Ovary (tissue), 9 donors: ENCODE data around the gene BICD2. TPM values are rescaled to one million over a fixed set of nuclear protein-coding genes. Genes with fewer than 3 reads are reported as not detected.
"Not testable (repeated sequence)": the region's sequence is repeated elsewhere in the genome, so short reads cannot be mapped to it uniquely, and the experiment has no call there.

ENCODE experiments used
- DNase-seq, 5 donors: peaks; one replicate each; pipeline ENCODE4 v3.0.0-alpha.2; 2019 to 2020
- H3K27ac ChIP-seq, 2 donors: fragments of 200-600 bp; one replicate each; pipeline versions ENCODE4 v1.5.1 to v1.8.0; 2019 to 2022
- H3K27me3 ChIP-seq: fragments of 200-600 bp; one replicate; pipeline ENCODE4 v1.8.0; 2022
- H3K36me3 ChIP-seq: fragments of 200-600 bp; sonication (generic); one replicate; pipeline ENCODE4 v1.5.1; 2019
- H3K4me1 ChIP-seq: one replicate; pipeline ENCODE4 v1.8.1; 2013; ENCODE audit warnings: mild to moderate bottlenecking, moderate library complexity; ENCODE audit not compliant: insufficient read depth
- H3K4me3 ChIP-seq: fragments of 200-600 bp; sonication (generic); one replicate; pipeline ENCODE4 v1.5.1; 2017
- H3K9me3 ChIP-seq, 2 donors: fragments of 200-600 bp in 1 of 2; sonication (generic) in 1 of 2; one replicate each; pipeline versions ENCODE4 v1.5.1 to v1.8.1; 2013 to 2019; ENCODE audit warnings: mild to moderate bottlenecking in 1 of 2, moderate library complexity in 1 of 2
- EP300 ChIP-seq: sonication (generic); formaldehyde crosslinking; IDR thresholded peaks from one replicate; pipeline ENCODE4 v1.6.1; 2017; ENCODE audit warnings: antibody characterized with exemption
- POLR2A ChIP-seq: fragments of 450-650 bp; IDR thresholded peaks from one replicate; pipeline ENCODE4 v1.6.1; 2017; ENCODE audit warnings: antibody characterized with exemption, mild to moderate bottlenecking, moderate library complexity
- WGBS, 3 donors: extraction: QIAGEN DNeasy Blood & Tissue Kit in 1 of 3; methylation state at CpG; one replicate each; pipeline versions ENCODE4 v1.1.5 to v1.1.7; 2013 to 2017; 5-methylcytosine and 5-hydroxymethylcytosine counted together
- intact Hi-C, 4 donors: fragments of 100-400 bp; cut with DNase I; formaldehyde crosslinking; loops; one replicate each; pipeline versions ENCODE4 v1.11.0 to v1.15.1; 2022 to 2023
- polyA plus RNA-seq, 2 donors: library from polyadenylated mRNA; stranded (reverse); fragments of 200-250 nt in 1 of 2; fragments of 350-450 nt in 1 of 2; fragmentation: Illumina TruSeq in 1 of 2; extraction: RNeasy Lipid Tissue Mini Kit (QIAGEN cat#74804) in 1 of 2; gene quantifications; one replicate each; pipeline ENCODE4 v1.2.3, GENCODE V29; 2013 to 2014
- total RNA-seq, 7 donors: library from RNA; depleted of rRNA in 2 of 7; stranded (reverse); fragments of >200 nt in 2 of 7; fragmentation: NEBNext Ultra II Directional in 3 of 7; extraction: Animal tissue kit (Norgen Biotek cat#: 25700) in 3 of 7; gene quantifications; one replicate each; pipeline versions ENCODE4 v1.1.0 to v1.2.4, GENCODE V29; 2016 to 2023
- TF ChIP-seq, protein P1 (sequence below), 3 donors: fragments of 450-650 bp in 2 of 3; fragments of 200-600 bp in 1 of 3; IDR thresholded peaks; one replicate each; pipeline versions ENCODE4 v1.5.1 to v1.8.0; 2016 to 2022; ENCODE audit warnings: antibody characterized with exemption in 3 of 3, mild to moderate bottlenecking in 1 of 3
- donor health status: DM: no; HTN: no; CAD: no; lungs with moderate emphysema.
- donor health status: DM: no; HTN: no; CAD: no.
- donor health status: Bipolar disorder and iron deficiency.
- donor health status: DM: yes; HTN: yes; CAD: no.
- donor health status: DM: no; HTN: no; CAD: no.
- donor health status: DM: yes; HTN: yes; CAD: no.

Gene BICD2
- total and polyA plus RNA-seq, 9 donors = 13.9 to 28.7 (median 20.6) TPM

DNA sequence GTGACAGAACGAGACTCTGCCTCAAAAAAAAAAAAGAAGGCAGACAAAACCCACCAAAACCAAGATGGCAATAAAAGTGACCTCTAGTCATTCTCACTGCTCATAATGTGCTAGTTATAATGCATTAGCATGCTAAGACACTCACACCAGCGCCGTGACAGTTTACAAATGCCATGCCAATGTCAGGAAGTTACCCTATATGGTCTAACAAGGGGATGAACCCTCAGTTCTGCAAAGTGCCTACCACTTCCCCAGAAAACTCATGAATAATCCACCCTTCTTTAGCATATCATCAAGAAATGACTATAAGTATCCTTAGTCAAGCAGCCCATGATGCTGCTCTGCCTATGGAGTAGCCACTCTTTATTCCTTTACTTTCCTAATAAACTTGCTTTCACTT is 4.7 kb upstream of the BICD2 start:
- Histone ChIP-seq H3K36me3 (no peaks in the 10 kb centered on the region), H3K4me1 (peaks cover 6% of the 10 kb centered on the region), H3K27me3 (no peaks in the 10 kb centered on the region), H3K27ac (no peak overlapping the region), H3K9me3 (no peaks in the 10 kb centered on the region), H3K4me3 (no peak overlapping the region)
- no peak for TF ChIP-seq POLR2A
- TF ChIP-seq, protein P1, sequence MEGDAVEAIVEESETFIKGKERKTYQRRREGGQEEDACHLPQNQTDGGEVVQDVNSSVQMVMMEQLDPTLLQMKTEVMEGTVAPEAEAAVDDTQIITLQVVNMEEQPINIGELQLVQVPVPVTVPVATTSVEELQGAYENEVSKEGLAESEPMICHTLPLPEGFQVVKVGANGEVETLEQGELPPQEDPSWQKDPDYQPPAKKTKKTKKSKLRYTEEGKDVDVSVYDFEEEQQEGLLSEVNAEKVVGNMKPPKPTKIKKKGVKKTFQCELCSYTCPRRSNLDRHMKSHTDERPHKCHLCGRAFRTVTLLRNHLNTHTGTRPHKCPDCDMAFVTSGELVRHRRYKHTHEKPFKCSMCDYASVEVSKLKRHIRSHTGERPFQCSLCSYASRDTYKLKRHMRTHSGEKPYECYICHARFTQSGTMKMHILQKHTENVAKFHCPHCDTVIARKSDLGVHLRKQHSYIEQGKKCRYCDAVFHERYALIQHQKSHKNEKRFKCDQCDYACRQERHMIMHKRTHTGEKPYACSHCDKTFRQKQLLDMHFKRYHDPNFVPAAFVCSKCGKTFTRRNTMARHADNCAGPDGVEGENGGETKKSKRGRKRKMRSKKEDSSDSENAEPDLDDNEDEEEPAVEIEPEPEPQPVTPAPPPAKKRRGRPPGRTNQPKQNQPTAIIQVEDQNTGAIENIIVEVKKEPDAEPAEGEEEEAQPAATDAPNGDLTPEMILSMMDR (IDR thresholded peaks at IDR 0.05) = no peak
- no peak for TF ChIP-seq EP300
- intact Hi-C loops = loop anchor here in 1 of 4 donors (10.0 kb wide), 1 partner anchor 94 kb away; the partner anchor contains the start of gene IPPK
- WGBS, 3 donors = 88 to 93% (median 92%) methylated on average over 3 of the region's 3 CpGs
- DNase-seq = no peak

DNA sequence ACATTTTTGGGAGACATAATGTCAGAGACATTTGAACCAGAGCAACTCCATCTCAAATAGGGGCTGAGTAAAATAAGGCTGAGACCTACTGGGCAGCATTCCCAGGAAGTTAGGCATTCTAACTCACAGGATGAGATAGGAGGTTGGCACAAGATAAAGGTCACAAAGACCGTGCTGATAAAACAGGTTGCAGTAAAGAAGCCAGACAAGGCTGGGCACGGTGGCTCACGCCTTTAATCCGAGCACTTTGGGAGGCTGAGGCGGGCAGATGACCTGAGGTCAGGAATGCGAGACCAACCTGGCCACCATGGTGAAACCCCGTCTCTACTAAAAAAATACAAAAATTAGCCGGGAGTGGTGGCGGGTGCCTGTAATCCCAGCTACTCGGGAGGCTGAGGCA is 4.2 kb upstream of the BICD2 start:
- H3K36me3 ChIP-seq, H3K27ac ChIP-seq, H3K4me3 ChIP-seq, H3K9me3 ChIP-seq, DNase-seq, H3K4me1 ChIP-seq, H3K27me3 ChIP-seq: not testable (repeated sequence)
- 77 to 84% (median 82%) methylated on average over 10 of the region's 10 CpGs for WGBS, 3 donors
- intact Hi-C loops = loop anchor here in 1 of 4 donors (10.0 kb wide), 1 partner anchor 94 kb away; the partner anchor contains the start of gene IPPK

DNA sequence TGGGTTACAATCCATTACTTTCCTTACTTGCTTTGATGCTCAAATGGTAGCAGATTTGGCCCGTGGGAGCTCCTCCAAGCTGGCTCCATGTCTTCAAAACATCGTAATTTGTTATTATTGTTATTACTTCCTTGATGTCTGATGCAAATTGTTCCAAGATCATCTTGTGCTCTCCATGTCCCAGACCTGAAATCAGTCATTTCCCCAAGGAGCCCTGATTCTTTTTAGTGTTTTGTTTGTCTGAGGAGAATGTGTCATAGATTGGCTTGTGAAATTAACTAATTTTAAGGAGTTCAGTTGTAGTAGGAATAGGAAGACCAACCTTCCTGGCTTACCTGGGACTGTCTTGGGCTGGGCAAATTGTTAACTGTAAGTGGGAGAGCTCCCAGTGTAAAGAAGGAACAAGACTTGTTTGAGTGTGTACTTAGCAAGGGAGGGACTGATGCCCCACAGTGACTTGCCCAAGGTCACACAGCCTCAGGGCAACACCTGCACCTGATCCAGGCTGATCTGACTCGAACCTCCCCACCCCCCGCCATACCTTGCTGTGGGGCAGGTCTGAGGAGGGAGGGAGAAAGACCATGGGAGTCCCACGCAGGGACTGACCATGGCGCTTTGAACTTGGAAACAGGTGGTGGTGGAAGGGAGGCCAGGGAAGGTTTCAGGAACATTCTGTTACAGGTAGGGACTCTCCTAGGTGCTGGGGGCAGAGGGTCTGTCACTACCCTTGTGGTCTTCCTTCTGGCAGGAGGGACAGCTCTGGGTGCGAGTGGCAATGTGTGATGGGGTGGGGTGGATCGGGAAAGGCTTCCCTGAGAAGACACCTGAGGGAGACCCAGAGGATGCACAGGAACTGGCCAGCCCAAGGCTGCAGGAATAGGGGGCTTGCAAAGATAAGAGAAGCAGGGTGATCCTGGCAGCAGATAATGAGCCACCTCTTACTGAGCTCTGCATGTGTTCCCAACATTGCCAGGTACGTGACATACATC is 2.7 kb upstream of the BICD2 start:
- Histone ChIP-seq H3K27me3 (no peaks in the 10 kb centered on the region), H3K4me1 (peaks cover 18% of the 10 kb centered on the region), H3K9me3 (no peaks in the 10 kb centered on the region), H3K36me3 (no peaks in the 10 kb centered on the region), H3K27ac (no peak overlapping the region), H3K4me3 (no peak overlapping the region)
- intact Hi-C loops = loop anchor here in 1 of 4 donors (10.0 kb wide), 1 partner anchor 93 kb away; the partner anchor contains the start of gene IPPK
- DNase-seq = no peak
- 69 to 72% (median 69%) methylated on average over 9 of the region's 9 CpGs for WGBS, 3 donors
- no peak for TF ChIP-seq POLR2A
- TF ChIP-seq, protein P1 (IDR thresholded peaks at IDR 0.05) = no peak
- TF ChIP-seq EP300 = no peak

DNA sequence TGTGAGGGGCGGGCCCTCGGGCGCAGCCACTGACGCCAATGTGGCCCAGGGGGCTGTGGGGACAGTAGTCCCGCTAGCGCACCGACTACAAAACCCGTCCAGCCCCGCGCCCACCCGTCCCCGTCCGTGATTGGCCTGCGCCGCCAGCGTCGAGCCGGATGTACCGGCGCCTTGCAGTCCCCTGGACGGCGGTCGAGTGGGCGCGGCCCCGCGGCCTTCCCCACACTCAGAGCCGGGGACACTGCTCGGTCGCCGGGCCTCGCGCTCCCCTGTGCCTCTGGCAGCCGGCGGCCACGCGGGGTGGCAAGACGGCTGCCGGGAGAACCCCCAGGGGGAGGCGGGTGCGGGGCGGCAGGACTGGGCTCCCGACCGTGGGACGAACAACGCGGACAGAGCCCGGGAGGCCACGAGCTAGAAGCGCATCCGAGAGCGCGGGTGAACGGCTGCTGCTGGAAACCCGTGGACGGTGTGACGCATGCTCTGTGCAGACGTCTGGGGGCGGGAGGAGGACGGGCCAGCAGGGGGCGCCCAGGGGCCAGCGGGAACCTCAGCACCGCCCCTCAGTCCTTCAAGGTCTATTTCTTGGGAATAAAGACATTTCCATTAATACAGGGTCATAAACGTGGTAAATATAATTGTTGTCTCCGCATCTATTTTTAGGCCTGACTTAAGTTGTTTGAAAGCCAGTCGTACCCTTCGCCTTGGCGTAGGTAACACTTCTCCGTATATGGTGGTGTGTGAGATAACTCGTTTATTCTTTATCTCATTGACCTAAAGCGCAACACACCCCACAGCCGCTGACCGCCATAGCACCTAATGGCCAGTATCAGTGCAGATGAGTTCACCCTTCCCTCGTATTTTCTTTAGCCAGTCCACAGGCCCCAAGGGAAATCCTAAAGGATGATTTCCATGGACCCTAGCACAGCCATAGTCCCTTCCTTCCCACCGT is 629 bp upstream of the BICD2 start:
- TF ChIP-seq, protein P1 (IDR thresholded peaks at IDR 0.05) = peak; percentile 93 to 96 (median 93)
- no peak for TF ChIP-seq EP300
- TF ChIP-seq POLR2A = peak; percentile 96
- intact Hi-C loops = loop anchor here in 1 of 4 donors (10.0 kb wide), 1 partner anchor 90 kb away; the partner anchor contains the start of gene IPPK
- 1% methylated on average over 51 to 75 of the region's 75 CpGs for WGBS, 3 donors
- Histone ChIP-seq H3K4me3 (peak overlapping the region; percentile 82), H3K27ac (peak overlapping the region; percentile 95 to 100), H3K9me3 (no peaks in the 10 kb centered on the region), H3K36me3 (no peaks in the 10 kb centered on the region), H3K27me3 (no peaks in the 10 kb centered on the region), H3K4me1 (peaks cover 26% of the 10 kb centered on the region)
- DNase-seq = peak; percentile 98 to 99 (median 98)
